CD14-positive monocyte (primary cell): ENCODE measurements around the gene GRAMD2B. TPM values are rescaled to one million over a fixed set of nuclear protein-coding genes. Genes with fewer than 3 reads are reported as not detected.

Experiments used
- DNase-seq, 3 donors: peaks; one replicate each; pipeline ENCODE4 v3.0.0-alpha.2; 2011 to 2022
- H2AFZ ChIP-seq: 2 replicates; pipeline ENCODE4 v1.6.0; 2012; ENCODE audit warnings: mild to moderate bottlenecking, low read depth, low read length, inconsistent platforms; ENCODE audit not compliant: insufficient read depth, poor library complexity, severe bottlenecking
- H3K27ac ChIP-seq, 2 donors: 1 replicate in 1 of 2; 2 replicates in 1 of 2; pipeline ENCODE4 v1.5.1; 2012 to 2013; ENCODE audit warnings: low read length in 2 of 2, control low read depth in 1 of 2, inconsistent platforms in 1 of 2, low read depth in 1 of 2, mild to moderate bottlenecking in 1 of 2
- H3K27me3 ChIP-seq, 2 donors: one replicate each; pipeline versions ENCODE4 v1.6.0 to v1.6.1; 2011 to 2013; ENCODE audit warnings: low read length in 2 of 2; ENCODE audit not compliant: control insufficient read depth in 2 of 2, insufficient read depth in 2 of 2
- H3K36me3 ChIP-seq, 2 donors: replicated peaks in 1 of 2; 1 replicate in 1 of 2; 2 replicates in 1 of 2; pipeline versions ENCODE4 v1.5.1 to v1.6.1; 2012 to 2013; ENCODE audit warnings: low read length in 2 of 2, control low read depth in 1 of 2, inconsistent platforms in 1 of 2, mild to moderate bottlenecking in 1 of 2; ENCODE audit not compliant: insufficient read depth in 2 of 2, control insufficient read depth in 1 of 2
- H3K4me1 ChIP-seq, 2 donors: 1 replicate in 1 of 2; 2 replicates in 1 of 2; pipeline versions ENCODE4 v1.5.1 to v1.6.1; 2012 to 2013; ENCODE audit warnings: low read length in 2 of 2, control low read depth in 1 of 2, inconsistent platforms in 1 of 2, mild to moderate bottlenecking in 1 of 2, moderate library complexity in 1 of 2; ENCODE audit not compliant: insufficient read depth in 2 of 2, control insufficient read depth in 1 of 2
- H3K4me2 ChIP-seq: replicated peaks from 2 replicates; pipeline ENCODE3; 2012; ENCODE audit warnings: low read length, moderate library complexity, mild to moderate bottlenecking; ENCODE audit not compliant: poor library complexity, severe bottlenecking; ENCODE audit errors: extremely low read depth
- H3K4me3 ChIP-seq, 3 experiments: fragments of 200-600 bp in 1 of 3; sonication (generic) in 1 of 3; replicated peaks in 1 of 3; 1 replicate in 2 of 3; 2 replicates in 1 of 3; pipeline ENCODE4 v1.5.1; 2011 to 2013; ENCODE audit warnings: low read length in 3 of 3, mild to moderate bottlenecking in 3 of 3, control low read depth in 2 of 3, low read depth in 2 of 3, inconsistent platforms in 1 of 3, moderate library complexity in 1 of 3
- H3K79me2 ChIP-seq: 2 replicates; pipeline ENCODE4 v1.6.0; 2012; ENCODE audit warnings: mild to moderate bottlenecking, control low read depth, inconsistent platforms, low read length, moderate library complexity; ENCODE audit not compliant: insufficient read depth
- H3K9ac ChIP-seq: 2 replicates; pipeline ENCODE4 v1.6.0; 2017; ENCODE audit warnings: low read length, mild to moderate bottlenecking; ENCODE audit not compliant: insufficient read depth, poor library complexity, severe bottlenecking
- H3K9me3 ChIP-seq, 2 donors: replicated peaks in 1 of 2; 1 replicate in 1 of 2; 2 replicates in 1 of 2; pipeline versions ENCODE4 v1.5.1 to v1.6.1; 2012 to 2013; ENCODE audit warnings: low read length in 2 of 2, control low read depth in 1 of 2; ENCODE audit not compliant: control insufficient read depth in 1 of 2, insufficient read depth in 1 of 2
- H4K20me1 ChIP-seq: 2 replicates; pipeline ENCODE4 v1.6.0; 2012; ENCODE audit warnings: mild to moderate bottlenecking, low read length, control low read depth, moderate library complexity; ENCODE audit not compliant: insufficient read depth
- H3K27ac Mint-ChIP-seq, 7 donors: one replicate each; pipeline ENCODE4 v1.8.0; 2020; ENCODE audit warnings: mild to moderate bottlenecking in 7 of 7, mixed read lengths in 7 of 7, moderate library complexity in 6 of 7, inconsistent platforms in 2 of 7
- H3K27me3 Mint-ChIP-seq, 3 donors: one replicate each; pipeline ENCODE4 v1.8.0; 2021 to 2022; ENCODE audit warnings: low read depth in 3 of 3, mild to moderate bottlenecking in 3 of 3, mixed read lengths in 3 of 3, moderate library complexity in 3 of 3, inconsistent platforms in 1 of 3
- H3K36me3 Mint-ChIP-seq, 2 donors: one replicate each; pipeline ENCODE4 v1.8.0; 2020; ENCODE audit warnings: mixed read lengths in 2 of 2, inconsistent platforms in 1 of 2, mild to moderate bottlenecking in 1 of 2
- H3K4me1 Mint-ChIP-seq: one replicate; pipeline ENCODE4 v1.8.0; 2020; ENCODE audit warnings: mild to moderate bottlenecking, mixed read lengths
- H3K4me3 Mint-ChIP-seq, 2 donors: one replicate each; pipeline ENCODE4 v1.8.0; 2020; ENCODE audit warnings: mild to moderate bottlenecking in 2 of 2, mixed read lengths in 2 of 2, moderate library complexity in 1 of 2
- H3K9me3 Mint-ChIP-seq, 7 donors: one replicate each; pipeline ENCODE4 v1.8.0; 2020 to 2022; ENCODE audit warnings: mixed read lengths in 7 of 7, mild to moderate bottlenecking in 6 of 7, moderate library complexity in 6 of 7, inconsistent platforms in 2 of 7
- WGBS: methylation state at CpG from one replicate; pipeline ENCODE4 v1.1.5; 2013; ENCODE audit warnings: missing lambda C conversion rate; ENCODE audit not compliant: insufficient coverage; 5-methylcytosine and 5-hydroxymethylcytosine counted together
- intact Hi-C, 2 donors: fragments of 100-400 bp; cut with micrococcal nuclease; formaldehyde crosslinking; loops; one replicate each; pipeline versions ENCODE4 v1.15.0 to v1.15.1; 2023
- polyA plus RNA-seq, 3 donors: library from polyadenylated mRNA; depleted of rRNA in 1 of 3; unstranded in 2 of 3; stranded (reverse) in 1 of 3; fragments of 300-500 nt in 2 of 3; fragments of >200 nt in 1 of 3; fragmentation: Illumina TruSeq in 2 of 3; gene quantifications; 1 replicate in 2 of 3; 2 replicates in 1 of 3; pipeline ENCODE4 v1.2.3, GENCODE V29; 2012 to 2021
- TF ChIP-seq, protein P1 (sequence below): fragments of 200-600 bp; IDR thresholded peaks from one replicate; pipeline ENCODE4 v1.8.0; 2022; ENCODE audit warnings: antibody characterized with exemption, mild to moderate bottlenecking

Gene GRAMD2B
- polyA plus RNA-seq, 3 donors: 0.79 to 1.2 (median 1.1) TPM

DNA sequence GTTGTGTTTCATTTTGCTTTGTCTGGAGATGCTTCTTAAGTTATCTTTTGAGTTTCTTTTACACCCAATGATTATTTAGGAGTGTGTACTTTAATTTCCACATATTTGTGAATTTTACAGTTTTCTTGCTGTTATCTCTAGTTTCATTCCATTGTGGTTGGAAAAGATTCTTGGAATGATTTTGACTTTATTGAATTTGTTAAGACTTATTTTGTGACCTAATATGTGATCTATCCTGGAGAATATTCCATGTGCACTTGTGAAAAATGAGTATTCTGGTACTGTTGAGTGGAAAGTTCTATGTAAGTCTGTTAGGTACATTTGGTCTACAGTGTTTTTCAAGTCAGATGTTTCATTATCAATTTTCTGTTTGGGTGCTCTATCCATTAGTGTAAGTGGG, 24.4 kb upstream of the GRAMD2B start:
- Mint-ChIP-seq H3K27ac (no peak overlapping the region), H3K9me3 (peaks cover 8 to 23% (median 13%) of the 10 kb centered on the region in 7 donors), H3K4me1 (no peaks in the 10 kb centered on the region), H3K36me3 (no peaks in the 10 kb centered on the region), H3K27me3 (peaks cover 0 to 6% (median 0%) of the 10 kb centered on the region in 3 donors), H3K4me3 (no peak overlapping the region)
- no peak overlapping the region for H2AFZ ChIP-seq
- H3K4me3 ChIP-seq: no peak overlapping the region
- no peaks in the 10 kb centered on the region for H3K79me2 ChIP-seq
- TF ChIP-seq, protein P1, sequence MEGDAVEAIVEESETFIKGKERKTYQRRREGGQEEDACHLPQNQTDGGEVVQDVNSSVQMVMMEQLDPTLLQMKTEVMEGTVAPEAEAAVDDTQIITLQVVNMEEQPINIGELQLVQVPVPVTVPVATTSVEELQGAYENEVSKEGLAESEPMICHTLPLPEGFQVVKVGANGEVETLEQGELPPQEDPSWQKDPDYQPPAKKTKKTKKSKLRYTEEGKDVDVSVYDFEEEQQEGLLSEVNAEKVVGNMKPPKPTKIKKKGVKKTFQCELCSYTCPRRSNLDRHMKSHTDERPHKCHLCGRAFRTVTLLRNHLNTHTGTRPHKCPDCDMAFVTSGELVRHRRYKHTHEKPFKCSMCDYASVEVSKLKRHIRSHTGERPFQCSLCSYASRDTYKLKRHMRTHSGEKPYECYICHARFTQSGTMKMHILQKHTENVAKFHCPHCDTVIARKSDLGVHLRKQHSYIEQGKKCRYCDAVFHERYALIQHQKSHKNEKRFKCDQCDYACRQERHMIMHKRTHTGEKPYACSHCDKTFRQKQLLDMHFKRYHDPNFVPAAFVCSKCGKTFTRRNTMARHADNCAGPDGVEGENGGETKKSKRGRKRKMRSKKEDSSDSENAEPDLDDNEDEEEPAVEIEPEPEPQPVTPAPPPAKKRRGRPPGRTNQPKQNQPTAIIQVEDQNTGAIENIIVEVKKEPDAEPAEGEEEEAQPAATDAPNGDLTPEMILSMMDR: no peak
- peaks cover 0 to 16% of the 10 kb centered on the region in 2 donors for H3K9me3 ChIP-seq
- H3K36me3 ChIP-seq: no peaks in the 10 kb centered on the region
- no peak overlapping the region for H3K9ac ChIP-seq
- H3K4me2 ChIP-seq: no peak overlapping the region
- H3K4me1 ChIP-seq: no peaks in the 10 kb centered on the region
- H3K27ac ChIP-seq: no peak overlapping the region
- no peak for DNase-seq
- peaks cover 0 to 2% of the 10 kb centered on the region in 2 donors for H3K27me3 ChIP-seq
- no peaks in the 10 kb centered on the region for H4K20me1 ChIP-seq
- intact Hi-C loops: no loop called here

DNA sequence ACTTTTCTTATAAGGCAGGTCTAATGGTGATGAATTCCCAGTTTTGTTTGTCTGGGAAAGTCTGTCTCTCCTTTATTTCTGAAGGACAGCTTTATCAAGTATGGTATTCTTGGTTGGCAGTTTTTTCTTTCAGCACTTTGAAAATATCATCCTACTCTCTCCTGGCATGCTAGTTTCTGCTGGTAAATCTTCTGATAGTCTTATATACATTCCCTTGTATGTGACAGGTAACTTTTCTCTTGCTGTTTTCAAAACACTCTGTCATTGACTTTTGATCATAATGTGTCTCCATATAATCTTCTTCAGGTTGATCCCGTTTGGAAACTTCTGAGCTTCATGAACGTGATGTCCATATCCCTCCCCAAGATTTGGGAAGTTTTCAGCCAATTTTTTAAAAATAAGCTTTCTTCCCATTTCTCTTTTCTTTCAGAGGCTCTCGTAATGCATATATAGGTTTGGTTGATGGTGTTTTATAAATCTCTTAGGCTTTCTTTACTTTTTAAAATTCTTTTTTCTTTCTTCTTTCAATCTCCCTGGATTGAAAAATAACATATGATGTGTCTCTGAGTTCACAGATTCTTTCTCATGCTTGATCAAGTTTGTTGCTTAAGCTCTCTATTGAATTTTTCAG, 22.5 kb upstream of the GRAMD2B start:
- Histone ChIP-seq H3K27me3 (peaks cover 0 to 2% of the 10 kb centered on the region in 2 donors), H3K4me3 (no peak overlapping the region), H3K4me2 (no peak overlapping the region), H3K9ac (no peak overlapping the region), H3K36me3 (no peaks in the 10 kb centered on the region), H3K9me3 (peaks cover 0 to 16% of the 10 kb centered on the region in 2 donors), H3K79me2 (no peaks in the 10 kb centered on the region), H2AFZ (no peak overlapping the region), H3K4me1 (no peaks in the 10 kb centered on the region), H3K27ac (no peak overlapping the region), H4K20me1 (no peaks in the 10 kb centered on the region)
- H3K9me3 Mint-ChIP-seq: peaks cover 6 to 23% (median 13%) of the 10 kb centered on the region in 7 donors
- intact Hi-C loops: no loop called here
- H3K36me3 Mint-ChIP-seq: no peaks in the 10 kb centered on the region
- peaks cover 0 to 4% (median 0%) of the 10 kb centered on the region in 3 donors for H3K27me3 Mint-ChIP-seq
- H3K4me1 Mint-ChIP-seq: no peaks in the 10 kb centered on the region
- no peak overlapping the region for H3K27ac Mint-ChIP-seq
- H3K4me3 Mint-ChIP-seq: no peak overlapping the region
- TF ChIP-seq, protein P1: no peak
- no peak for DNase-seq
- 86% methylated on average over 1 of the region's 3 CpGs for WGBS
